Measurements from ENCODE around the gene DPF3.

GRCh38 chr14:72796935-72797334, 97.0 kb downstream of the DPF3 start:
- TF ChIP-seq CTCF (IDR thresholded peaks at IDR 0.05; ENCODE audit: insufficient read depth, low read length, poor library complexity, severe bottlenecking): no peak
- TF ChIP-seq EZH2phosphoT487 (conservative IDR thresholded peaks at IDR 0.05; ENCODE audit: low read length): no peak
